ENCODE results near the gene CFAP20DC.
"Not testable (repeated sequence)": the region's sequence is repeated elsewhere in the genome, so short reads cannot be mapped to it uniquely, and the experiment has no call there.

The CFAP20DC gene

DNA sequence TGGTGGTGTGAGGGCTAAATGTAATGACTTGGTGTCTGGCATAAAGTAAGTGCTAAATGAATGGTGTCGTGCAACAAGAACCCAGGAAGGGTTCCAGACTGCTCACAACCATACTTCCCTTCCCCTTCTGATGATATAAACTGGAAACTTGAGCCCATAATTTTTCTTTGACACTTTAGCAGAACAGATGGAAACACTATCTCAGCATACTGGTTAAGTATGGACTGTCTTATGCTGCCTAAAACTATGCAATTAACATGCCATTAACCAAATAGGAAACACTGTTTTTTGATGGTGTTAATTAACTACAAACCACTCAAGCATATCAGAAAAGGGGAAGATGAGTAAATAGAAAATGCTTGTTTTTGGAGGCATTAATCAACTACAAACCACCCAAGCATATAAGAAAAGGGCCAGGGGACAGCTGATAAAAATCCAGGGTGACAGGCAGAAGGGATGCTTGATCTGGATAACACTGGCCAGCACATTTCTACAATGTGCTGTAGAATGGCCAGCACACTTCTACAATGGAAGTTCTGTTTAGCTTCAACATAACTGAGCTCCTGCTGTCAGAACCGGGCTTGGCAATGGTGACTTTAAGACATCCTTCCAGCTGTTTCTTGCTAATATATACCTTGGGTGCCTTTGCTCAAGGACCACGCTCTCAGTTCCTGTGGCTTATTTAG is 297.8 kb downstream of the CFAP20DC start:
- no peak for DNase-seq (ENCODE audit: extremely low read depth in 1 of 2, low read depth in 1 of 2)

DNA sequence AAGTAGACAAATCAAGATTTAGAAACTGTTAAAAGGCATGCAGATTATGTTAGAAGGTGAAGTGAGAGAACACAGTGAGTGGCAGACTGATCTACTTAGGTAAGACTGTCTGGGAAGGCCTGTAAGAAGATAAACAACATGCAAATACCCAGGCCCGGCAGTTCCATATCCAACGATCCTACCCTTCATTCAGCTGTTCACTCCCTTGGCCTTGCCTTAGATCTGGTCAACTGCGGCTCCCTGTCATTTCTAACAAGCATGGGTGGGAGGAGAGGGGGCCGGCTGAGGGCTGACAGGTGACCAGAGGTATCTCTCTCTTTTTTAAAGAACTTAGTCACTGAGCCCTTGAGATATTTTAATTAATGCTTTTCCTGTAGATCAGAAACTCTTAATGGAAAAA is 298.6 kb downstream of the CFAP20DC start:
- DNase-seq (ENCODE audit: extremely low read depth in 1 of 2, low read depth in 1 of 2): no peak

DNA sequence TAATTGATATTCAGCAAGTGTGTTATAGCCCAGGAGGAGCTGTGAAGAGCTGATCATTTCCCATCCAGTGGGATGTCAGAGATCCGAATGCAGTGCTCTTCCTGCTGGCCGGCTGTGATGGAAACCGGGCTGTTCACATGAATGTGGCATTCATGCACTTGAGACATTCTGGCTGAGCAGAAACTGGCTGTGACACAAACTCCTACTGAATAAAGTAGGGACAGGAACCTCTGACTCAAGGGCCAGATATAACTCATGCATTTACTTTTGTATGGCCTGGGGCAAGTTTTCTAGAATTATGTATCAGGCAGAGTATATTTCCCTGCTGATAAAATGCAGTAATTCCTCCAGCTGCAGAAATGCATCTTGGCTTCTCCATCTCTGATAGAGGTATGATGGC is 299.9 kb downstream of the CFAP20DC start:
- no peak for DNase-seq (ENCODE audit: extremely low read depth in 1 of 2, low read depth in 1 of 2)

DNA sequence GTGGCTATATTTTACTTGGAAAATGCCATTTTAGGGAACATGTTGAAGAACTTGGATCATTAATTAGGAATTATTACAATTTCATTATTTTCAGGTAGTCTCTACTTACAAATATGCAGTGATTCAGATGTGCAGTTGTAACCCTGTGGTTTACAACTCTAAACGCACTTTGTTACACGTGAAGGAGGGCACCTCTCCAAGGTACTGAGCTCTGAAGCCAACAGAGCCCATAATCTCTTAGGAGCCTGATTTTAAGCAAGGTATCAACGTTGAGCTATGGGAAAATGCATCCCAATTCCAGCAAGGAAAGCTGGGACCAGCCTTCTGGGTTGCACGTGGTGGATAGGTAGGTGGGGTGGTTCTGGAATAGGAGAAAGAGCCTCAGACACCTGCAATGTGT is 301.8 kb downstream of the CFAP20DC start:
- DNase-seq (ENCODE audit: extremely low read depth in 1 of 2, low read depth in 1 of 2): no peak

DNA sequence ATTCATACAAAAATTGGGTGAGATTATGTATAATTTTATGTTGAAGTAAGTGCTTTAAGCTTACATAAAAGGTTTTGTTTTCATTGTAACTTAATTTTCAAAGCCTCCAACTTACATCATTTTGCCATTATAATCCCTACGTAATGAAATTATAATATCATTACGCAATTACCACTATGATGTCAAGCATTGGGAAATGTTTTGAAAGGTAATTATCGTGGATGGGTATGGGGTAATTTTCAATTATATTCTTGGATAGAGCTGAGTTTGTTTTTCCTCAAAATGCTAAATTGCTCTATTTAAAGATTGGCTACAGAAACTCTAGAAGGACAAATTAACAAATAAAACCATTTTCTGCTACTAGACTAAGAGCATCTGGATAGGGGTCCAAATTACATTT is 303.1 kb downstream of the CFAP20DC start:
- no peak for DNase-seq (ENCODE audit: extremely low read depth in 1 of 2, low read depth in 1 of 2)

DNA sequence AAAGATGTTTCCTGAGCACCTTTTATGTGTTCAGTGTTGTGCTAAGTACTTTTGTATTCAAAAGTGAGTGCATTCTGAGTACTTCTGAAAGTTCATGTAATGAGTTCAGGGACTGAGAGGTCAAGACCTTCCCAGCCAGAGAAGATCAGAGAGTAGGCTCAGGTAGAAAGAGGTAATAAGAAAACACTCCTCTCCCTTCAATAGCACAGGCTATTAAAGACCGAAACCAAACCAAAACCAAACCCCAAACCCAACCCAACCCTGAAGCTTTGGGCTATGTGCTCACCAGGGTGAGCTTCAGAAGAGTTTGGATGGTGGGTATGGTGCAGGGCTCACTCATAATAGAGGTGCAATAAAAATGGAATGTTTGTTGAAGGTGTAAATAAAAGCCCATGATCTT is 306.5 kb downstream of the CFAP20DC start:
- no peak for DNase-seq (ENCODE audit: extremely low read depth in 1 of 2, low read depth in 1 of 2)

DNA sequence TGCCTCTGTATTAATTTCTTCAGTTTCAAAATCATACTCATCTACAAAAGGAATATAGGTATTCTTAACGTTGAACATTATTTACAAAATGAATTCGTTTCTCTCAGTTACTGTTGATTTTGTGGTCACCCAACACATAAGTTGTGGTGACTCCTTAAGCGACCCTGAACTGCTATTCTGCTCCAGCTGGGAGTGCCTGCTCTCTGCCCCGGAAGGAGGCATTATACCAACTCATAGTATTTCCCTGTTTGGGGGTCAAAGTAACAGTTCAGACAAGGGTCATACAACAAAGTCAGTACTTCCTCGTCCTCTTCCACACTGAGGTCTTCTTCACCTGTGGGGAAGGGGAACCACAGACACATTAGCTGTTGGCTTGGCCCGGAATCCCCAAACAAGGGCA is 307.6 kb downstream of the CFAP20DC start:
- no peak for DNase-seq (ENCODE audit: extremely low read depth in 1 of 2, low read depth in 1 of 2)

DNA sequence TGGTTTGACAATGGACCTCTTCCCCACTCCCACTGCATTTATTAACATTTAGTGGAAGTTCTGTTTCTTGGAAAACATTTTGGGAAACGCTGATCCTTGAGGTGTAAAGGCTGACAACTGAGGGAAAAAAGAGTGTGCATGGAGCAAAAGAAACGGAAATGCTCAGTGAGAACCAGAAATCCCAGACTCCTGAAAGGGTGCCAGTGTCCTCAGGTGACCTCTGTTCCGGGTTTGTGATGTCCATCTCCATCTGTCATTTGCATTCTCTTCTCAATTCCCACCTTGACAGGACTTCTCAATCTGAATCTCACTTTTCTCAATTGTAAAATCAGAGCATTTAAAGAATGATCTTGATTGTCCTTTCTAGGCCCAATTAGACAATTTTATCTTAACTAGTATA is 312.2 kb downstream of the CFAP20DC start:
- no peak for DNase-seq (ENCODE audit: extremely low read depth in 1 of 2, low read depth in 1 of 2)

DNA sequence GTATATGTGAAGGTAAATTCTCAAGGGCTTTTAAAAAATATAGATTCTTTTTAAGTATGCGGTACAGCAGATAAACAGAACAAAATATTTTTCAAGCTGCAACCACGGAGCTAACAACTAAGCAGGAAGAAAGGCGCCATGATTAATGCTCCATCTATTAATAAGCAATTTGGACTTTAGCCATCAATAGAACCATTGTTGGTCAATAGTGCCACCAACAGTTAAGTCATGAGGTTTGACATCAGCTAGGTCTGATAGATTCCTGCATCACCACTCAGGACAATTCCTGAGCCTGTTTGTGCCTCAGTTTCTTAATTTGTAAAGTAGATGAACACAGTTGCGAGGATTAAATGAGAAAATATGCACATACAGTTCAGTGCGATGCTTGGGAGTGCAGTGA is 318.2 kb downstream of the CFAP20DC start:
- no peak for DNase-seq (ENCODE audit: extremely low read depth in 1 of 2, low read depth in 1 of 2)

DNA sequence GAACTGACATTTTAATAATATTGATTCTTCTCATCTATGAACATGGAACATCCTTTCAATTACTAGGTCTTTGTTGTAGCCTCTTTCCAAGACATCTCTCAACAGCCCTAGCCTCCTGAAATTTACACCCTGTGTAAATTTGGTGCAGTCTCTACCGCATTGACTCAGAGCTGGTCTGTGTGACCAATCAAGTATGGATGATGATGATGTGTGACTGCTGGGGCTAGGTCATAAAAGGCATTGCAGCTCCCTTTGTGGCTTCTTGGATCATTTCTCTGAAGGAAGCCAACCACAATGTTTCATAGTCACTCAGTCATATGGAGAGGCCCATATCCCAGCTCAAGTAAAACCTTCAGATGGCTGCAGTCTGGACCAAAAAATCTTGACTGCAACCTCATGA is 321.1 kb downstream of the CFAP20DC start:
- DNase-seq (ENCODE audit: extremely low read depth in 1 of 2, low read depth in 1 of 2): no peak

DNA sequence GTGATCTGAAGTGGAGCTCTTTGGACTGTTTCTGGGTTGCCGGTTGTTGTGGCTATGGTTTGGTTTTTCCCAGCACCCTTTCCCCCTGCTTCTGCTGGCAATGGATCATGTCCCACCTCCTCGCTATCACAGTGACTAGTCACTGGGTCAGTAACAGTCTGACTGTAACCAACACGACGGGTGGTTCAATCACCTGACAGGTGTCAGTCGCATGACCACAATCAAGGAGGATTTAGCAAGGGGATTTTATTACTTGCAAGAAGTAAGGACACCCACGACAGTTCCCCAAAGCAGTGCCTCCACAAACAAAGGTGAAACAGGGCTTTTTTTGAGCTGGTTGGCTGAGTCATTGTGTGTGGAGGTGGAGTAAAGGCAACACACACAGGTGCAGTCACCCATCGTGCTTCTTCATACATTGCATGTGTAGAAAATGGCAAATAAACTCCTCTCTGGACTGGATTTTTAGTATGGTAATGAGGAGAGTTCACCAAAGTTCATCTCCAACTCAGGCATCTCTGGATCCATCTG is 324.4 kb downstream of the CFAP20DC start:
- no peak for DNase-seq (ENCODE audit: extremely low read depth in 1 of 2, low read depth in 1 of 2)

DNA sequence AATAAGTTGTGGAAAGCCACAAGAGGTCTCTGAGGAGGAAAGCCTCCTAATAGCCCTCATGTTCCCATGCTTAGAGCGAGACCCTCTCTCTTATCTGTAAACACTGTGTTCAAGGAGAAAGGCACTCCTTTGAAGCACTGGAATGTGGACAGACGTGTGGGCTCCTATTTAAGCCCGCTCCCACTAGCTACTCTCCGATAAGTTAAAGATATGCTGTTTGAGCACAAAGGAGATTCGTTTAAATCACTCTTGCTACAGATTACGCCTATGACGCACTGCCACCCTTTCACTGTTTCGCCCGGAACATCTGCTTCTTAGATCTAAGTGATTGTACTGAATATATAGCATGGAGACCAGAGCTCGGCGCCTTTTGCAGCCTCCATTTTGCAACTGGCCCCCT is 325.5 kb downstream of the CFAP20DC start:
- no peak for DNase-seq (ENCODE audit: extremely low read depth in 1 of 2, low read depth in 1 of 2)

DNA sequence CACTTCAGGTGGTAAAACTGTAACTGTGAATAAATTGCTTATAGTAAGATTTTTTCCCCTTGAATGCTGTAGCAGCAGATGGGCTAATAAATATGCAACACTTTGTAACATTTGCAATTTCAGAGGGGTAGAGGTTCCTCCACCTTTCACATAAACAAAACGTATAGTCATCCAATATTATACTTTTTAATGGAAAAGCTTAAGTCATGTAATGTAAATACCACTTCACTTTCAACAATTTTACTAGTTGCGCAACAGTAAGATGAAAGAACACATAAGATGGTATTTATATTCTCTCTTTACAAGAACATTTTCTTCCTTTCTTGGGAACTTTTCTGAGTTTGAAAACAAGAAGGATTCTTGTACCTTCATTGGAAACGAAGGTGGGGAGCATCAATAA is 326.7 kb downstream of the CFAP20DC start:
- DNase-seq (ENCODE audit: extremely low read depth in 1 of 2, low read depth in 1 of 2): no peak

DNA sequence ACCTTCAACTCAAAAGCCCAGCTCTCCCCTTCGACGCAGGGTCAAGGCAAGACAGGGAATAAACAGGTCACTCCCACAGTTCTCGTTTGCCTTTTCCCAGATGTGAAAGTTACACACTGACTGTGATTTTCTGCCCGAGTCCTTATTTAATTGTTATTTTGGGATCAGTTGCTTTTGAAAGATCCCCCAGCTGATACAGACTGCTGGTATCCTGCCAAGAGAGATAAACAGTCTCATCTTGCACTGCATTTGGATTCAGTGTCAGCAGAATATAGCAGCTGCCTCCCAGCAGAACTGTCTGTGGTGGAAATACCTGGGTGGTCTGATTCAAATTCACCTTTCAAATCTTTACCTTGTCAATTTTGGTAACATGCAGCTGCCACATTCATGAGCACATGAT is 327.3 kb downstream of the CFAP20DC start:
- no peak for DNase-seq (ENCODE audit: extremely low read depth in 1 of 2, low read depth in 1 of 2)

DNA sequence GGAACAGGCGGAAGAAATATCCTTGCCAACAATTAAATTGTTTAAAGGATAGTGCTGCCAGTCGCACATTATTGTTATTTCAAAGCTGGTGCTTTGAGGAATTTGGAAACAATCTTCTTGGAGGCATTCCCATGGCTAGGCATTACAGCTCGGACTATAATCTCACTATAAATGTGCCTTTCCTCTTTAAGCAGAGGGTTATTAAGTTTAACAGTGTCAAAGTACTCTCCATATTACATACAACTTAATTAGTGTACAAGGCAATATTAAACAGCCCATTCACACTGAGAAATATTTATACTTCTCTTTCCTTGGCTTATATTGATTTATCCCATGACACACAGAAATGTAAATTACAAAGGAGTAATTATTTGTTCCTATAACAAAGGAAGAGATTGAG is 329.3 kb downstream of the CFAP20DC start:
- no peak for DNase-seq (ENCODE audit: extremely low read depth in 1 of 2, low read depth in 1 of 2)

DNA sequence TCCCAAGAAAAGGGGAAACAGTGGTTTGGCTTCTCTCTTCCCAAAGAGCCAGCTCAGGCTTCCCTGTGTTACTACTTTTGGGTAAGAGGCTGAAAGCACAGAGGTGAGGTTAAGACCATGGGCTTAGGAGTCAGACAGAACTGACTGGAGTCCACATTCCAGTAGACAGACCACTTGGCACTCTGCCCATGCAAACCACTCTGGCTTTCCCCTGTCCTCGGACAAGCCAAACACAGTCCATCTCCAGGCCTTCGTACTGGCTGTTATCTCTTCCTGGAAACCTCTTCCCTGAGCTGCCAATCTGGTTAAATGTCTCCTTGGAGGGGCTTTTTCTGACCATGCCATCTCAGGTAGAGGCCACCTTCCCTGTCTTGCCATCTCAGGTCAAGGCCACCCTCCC is 330.1 kb downstream of the CFAP20DC start:
- DNase-seq (ENCODE audit: extremely low read depth in 1 of 2, low read depth in 1 of 2): no peak

DNA sequence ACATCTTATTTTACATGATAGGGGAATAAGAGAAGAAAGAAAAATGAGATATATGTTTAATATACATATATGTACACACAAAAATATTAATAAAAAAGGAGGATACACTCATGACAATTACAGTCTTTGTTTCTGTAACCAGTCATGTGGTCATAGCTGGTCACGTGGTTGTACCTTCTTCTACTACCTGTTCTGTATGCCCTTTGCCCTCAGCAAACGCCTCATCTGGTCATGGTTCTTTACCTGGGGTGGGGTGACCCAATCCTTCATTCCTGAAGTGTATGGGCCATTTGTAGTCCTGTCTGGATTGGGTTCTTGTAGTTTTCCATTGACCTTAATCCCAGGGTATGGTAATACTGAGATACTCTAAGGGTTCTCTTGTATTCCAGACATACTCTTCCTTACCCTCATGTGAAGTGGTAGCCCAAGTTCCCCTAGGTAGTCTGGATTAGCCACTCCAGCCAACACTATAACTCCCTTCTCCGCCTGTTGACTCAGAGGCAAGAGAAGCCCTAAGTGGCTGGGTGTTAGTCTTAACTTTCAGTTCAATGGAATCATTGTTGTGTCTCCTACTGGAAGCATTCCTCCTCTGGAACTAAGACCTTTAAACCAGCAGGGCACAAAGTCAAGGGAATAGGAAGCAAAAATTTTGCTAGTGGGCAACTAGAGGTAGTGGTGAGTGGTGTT is 336.0 kb downstream of the CFAP20DC start:
- no peak for DNase-seq (ENCODE audit: extremely low read depth in 1 of 2, low read depth in 1 of 2)

DNA sequence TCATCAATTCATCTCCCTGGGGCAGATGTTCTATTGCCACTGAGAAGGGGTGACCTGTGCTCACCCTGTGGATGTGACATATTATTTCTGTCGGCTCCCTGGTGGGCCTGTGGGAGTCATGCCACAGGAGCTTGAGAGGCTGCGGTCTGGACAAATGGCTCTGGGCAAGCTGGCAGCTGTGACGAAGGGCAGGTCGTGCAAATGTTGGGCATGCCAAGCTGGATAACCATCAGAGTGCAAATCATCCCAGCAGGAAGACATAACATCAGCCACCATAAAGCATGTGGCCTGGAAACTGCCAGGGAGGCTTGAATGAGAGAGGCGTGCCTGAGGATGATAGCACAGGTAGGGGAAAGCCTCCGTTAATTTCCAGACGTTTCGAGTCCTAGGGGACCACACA is 338.0 kb downstream of the CFAP20DC start:
- no peak for DNase-seq (ENCODE audit: extremely low read depth in 1 of 2, low read depth in 1 of 2)

DNA sequence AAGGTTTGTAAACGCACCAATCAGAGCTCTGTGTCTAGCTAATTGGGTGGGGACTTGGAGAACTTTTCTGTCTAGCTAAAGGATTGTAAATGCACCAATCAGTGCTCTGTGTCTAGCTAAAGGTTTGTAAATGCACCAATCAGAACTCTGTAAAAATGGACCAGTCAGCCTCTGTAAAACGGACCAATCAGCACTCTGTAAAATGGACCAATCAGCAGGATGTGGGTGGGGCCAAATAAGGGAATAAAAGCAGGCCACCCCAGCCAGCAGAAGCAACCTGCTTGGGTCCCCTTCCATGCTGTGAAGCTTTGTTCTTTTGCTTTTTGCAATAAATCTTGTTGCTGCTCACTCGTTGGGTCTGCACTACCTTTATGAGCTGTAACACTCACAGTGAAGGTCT is 340.8 kb downstream of the CFAP20DC start:
- not testable (repeated sequence) for DNase-seq (ENCODE audit: extremely low read depth in 1 of 2, low read depth in 1 of 2)

DNA sequence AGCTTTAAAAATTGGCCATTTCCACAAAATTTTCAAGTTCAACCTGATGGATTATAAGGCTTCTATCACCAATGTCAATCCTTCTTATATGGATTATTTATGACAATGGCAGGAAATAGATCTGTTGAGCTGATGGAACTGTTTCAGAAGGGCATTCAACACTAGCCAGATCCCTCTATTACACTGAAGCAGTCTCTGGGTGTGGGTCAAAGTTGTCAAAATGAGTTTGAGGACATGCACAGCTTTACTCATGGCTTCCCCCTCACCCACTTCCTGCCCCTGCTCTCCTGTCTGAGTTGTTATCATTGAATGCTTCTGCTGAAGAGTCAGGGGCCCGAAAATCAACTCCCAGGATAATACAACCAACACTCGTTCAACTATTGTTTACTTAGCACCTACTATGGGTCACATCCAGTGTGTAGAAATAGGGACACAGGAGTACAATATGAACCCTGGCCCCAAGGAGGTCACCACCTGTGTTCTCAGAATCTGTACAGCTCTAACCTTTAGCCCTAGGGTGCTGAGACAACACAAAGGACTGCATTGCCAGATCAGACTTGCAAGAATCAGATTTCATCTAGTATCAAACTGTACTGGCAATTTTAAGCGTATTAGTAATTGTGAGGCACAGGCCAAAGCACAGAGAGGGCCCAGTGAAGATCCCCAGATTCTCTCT is 341.6 kb downstream of the CFAP20DC start:
- DNase-seq (ENCODE audit: extremely low read depth in 1 of 2, low read depth in 1 of 2): no peak

DNA sequence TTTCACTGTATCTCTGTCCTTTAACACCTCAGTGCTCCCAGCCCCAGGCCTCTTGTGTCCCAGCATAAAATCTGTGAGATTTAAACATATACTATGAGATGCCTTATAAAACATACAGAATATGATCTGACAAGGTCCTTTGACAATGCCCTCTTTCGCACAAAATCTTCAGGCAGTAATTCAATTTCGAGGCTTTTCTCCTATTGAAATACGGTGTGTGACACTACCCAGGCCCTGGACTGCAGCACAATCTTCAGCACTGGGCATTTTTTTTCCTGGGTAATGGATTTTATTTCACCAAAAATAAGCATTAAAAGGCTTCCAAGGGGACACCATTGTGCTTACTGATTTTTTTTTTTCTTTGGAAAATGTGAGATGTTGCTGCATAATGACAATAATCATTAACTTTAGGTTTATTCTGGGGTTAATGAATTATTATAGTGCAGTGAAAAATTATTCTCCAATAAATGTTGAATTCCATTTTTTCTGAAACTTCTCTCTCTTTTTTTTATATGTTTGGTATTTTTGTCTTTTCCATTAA is 342.4 kb downstream of the CFAP20DC start:
- no peak for DNase-seq (ENCODE audit: extremely low read depth in 1 of 2, low read depth in 1 of 2)

Data from stimulated activated CD8-positive, alpha-beta memory T cell treated with anti-CD3 and anti-CD28 coated beads, Interleukin-7, amount 100 ng/mL, for 48 hours (primary cell).